LNCAP (cell line): ENCODE data around the gene ZYX.

Experiments used
- TF ChIP-seq, protein P1 (sequence below): fragments of 450-650 bp; IDR thresholded peaks from 2 replicates; pipeline ENCODE4 v1.5.1; 2017; ENCODE audit warnings: mild to moderate bottlenecking

Gene ZYX

DNA sequence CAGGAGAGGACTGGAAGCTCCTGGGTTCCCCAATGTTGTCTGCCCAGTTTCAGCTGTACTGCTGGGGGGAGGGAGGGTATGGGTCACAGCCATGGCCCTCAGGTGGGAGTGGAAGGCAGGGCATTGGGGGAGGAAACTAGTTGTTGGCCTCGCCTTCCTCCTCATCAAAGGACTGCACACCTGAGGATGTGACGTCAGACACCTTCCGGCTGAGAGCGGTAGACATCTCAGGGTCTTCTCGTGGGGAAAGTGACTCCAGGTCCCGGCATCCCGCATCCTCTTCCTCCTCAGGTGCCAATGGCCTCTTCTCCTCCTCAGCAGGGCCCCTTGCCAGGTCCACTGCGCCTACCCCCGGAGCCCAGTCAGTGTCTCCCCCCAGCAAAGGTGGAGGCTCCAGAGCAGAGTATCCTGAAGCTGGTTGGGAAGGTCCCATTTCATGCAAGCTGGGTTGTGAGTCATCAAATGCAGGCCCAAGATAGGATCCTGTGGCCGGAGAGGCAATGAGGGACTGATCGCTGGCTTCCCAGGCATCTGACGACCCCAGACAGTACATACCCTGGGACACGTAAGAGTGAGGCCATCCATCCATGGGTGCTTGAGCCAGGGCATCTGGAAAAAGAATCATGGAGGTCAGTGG, 24.6 kb upstream of the ZYX start:
- TF ChIP-seq, protein P1, sequence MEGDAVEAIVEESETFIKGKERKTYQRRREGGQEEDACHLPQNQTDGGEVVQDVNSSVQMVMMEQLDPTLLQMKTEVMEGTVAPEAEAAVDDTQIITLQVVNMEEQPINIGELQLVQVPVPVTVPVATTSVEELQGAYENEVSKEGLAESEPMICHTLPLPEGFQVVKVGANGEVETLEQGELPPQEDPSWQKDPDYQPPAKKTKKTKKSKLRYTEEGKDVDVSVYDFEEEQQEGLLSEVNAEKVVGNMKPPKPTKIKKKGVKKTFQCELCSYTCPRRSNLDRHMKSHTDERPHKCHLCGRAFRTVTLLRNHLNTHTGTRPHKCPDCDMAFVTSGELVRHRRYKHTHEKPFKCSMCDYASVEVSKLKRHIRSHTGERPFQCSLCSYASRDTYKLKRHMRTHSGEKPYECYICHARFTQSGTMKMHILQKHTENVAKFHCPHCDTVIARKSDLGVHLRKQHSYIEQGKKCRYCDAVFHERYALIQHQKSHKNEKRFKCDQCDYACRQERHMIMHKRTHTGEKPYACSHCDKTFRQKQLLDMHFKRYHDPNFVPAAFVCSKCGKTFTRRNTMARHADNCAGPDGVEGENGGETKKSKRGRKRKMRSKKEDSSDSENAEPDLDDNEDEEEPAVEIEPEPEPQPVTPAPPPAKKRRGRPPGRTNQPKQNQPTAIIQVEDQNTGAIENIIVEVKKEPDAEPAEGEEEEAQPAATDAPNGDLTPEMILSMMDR = no peak

DNA sequence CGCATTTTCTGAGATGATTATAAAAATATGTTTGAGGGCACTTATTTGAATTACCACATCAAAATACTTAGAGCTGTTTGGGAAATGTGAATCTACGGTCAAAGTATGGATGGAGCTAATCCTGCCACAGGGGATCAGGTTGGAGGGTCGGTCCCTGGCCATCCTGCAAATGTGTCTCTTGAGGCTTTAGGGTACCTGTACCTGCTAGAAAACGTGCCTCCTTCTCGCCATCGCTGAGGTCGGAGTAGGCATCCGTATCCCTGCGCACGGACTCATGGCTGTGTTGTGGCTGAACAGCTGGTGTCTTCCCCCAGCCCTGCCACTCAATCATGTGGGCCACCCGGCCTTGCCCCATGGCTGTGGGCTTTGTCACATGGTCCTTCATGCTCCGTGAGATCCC, 22.5 kb upstream of the ZYX start:
- TF ChIP-seq, protein P1 = no peak

DNA sequence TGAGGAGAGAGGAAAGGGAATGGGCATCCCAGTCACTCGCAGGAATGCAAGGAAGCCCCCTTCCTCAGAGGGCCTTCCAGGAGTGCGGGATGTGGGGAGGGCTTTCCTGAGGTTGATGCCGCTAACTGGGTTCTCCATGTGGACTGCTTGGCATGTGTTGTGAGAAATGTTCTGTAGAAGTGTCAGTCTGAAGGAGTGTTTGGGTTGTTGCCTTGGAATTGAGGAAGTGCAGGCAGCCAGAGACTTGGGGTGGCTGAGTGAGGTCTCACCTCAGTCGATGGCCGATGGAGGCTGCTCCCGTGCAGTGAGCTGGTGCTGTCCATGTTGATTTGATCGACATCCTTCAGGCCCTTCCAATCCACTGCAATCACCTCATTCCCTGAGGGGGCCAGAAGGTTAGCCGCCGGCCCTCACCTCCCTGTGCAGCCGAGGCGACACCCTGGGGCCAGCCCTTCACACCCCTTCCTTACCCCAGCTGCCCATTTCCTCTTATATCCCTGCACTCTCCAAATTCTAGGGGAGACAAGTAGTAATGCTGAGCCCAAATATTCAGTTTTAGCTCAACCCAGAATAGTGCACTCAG, 21.3 kb upstream of the ZYX start:
- TF ChIP-seq, protein P1 = no peak

DNA sequence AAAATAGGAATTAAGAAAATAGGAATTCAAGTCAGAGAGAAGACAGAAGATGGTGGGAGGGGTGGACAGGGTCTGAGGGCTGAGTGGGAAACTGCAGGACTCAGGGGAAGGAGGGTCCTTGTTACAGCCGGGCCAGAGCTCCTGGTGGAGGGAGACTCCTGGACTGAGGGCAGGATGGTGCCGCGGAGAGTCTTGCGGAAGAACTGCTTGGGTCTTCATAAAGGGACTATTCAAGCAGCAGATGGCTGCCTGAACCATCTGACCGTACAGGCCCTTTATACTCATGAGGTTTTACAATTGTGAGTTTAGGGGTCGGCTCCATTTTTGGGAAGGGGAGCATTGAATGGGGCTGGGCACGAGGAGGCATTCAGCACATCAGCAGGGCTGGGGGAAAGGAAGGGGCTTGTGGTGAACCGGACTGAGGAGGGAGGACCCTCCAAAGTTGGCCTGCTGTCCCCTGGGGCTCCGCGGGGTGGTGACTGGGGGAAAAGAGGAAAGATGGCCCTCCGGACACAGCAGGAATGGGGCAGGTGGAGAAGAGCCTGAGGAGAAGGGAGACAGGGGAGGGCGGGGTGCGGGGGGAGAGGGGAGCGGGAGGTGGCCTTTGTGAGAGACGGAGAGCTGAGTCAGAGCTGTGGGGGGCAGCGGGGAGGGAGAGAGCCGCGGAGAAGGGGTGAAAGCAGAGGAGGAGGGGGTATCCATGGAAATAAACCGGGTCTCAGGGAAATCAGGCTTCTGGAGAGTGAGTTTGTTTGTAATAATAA, 20.2 kb upstream of the ZYX start:
- TF ChIP-seq, protein P1 = no peak

DNA sequence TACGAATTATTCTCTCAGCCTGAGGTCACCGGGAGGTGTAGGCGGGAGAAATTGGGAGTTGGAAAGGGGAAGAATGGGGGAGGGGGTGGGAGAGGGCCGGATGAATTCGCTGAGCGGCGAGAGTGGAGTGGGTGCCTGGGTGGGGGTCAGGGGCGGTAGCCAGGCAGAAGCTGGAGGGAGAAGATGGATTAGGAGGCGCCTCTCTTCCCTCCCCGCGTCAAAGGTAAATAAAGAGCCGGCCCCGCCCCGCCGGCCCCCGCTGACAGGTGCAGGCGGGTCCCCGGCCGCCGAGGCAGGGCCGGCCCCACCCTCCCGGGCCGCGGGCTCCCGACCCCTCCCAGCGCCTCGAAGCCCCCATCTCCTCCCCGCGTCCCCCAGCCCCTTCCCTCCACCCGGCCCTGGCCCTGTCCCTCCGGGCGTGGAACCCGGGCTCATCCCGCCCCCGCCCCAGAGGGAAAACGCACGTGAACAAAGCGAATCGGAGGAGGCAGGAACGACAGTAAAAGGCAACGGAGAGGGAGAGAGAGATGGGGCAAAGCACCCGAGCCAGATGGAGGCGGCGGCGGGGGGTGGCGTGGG, 19.5 kb upstream of the ZYX start:
- TF ChIP-seq, protein P1 = no peak

DNA sequence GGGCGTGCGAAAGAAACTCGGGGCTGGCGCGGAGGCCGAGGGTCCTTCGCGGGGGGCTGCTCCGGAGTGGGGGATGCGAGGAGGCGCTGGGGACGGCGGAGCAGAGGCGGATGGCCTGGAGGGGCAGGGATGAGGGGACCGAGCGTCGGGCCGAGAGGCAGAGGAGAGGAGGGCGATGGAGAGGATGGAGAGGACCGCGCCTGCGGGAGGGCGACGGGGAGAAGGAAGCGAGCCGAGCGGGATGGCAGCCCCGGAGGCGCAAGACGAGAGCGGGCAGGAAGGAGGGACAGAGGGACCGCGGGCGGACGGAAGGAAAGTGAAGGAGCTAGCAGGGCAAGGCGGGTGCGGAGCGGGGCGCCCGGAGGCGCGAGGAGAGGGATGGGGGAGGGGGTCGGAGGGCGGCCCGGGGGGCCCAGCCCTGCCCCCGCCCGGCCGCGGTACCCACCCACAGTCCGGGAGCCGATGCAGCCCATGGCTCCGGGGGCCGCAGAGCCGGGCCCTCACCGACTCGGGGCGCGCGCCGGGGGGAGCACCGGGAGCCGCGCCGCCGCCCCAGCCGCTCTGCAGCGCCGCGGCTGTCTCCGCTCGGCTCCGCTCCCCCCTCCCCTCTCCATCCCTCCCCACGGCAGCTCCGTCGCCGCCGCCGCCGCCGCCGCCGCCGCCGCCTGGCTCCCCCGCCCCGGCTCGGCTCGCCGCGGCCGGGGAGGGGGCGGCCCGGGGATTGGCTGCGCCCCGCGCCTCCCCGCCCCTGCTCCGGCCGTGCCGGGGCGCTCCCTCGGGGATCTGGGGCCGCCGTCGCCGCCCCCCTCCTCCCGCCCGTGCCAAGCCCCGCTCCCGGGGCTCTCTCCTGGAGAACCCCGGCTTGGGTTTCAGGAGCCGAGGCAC, 18.8 kb upstream of the ZYX start, which contains the start of gene FAM131B:
Gene FAM131B (minus strand): TSS at position 583 of the 885 bp plus-strand sequence. CDS start 110 bp downstream, at position 473.
- TF ChIP-seq, protein P1 = no peak
